AG20443 (cell line): Measurements from ENCODE around the gene FGFR4.

ENCODE experiments used
- DNase-seq: peaks from one replicate; pipeline ENCODE4 v3.0.0; 2012; ENCODE audit warnings: low spot score, mixed read lengths

The FGFR4 gene

DNA sequence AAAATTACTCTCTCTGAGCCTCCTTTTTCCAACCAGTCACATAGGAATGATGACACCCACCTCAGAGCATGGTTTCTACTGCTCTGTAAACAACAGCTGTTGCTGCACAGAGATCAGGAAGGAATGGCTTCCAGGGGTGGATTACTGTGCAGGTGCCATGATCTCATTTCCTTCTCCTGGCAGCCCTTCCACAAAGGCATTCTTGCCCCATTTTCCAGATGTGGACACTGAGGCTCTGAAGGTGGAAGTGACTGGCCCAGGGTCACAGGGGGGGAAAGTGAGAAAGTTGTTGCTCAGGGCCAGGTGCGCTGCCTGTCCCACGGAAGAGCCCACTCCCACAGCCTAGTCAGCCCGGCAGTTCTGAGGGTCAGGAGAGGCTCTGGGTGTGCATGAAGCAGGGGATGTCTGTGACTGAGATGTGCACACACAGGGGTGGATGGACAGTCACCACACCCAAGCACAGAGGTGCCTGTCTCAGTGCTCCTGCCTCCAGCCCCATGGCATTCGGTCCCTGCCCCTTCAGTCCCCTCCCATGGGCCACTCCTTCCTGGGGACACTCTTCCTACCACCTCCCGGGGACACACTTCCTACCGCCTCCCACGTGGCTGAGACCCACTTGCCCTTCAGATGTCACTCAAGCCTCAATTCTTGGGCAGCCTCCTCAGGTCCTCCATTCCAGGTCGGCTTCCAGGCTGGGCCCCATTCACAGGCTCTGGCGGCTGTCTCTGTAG is 17.0 kb downstream of the FGFR4 start:
- no peak for DNase-seq

DNA sequence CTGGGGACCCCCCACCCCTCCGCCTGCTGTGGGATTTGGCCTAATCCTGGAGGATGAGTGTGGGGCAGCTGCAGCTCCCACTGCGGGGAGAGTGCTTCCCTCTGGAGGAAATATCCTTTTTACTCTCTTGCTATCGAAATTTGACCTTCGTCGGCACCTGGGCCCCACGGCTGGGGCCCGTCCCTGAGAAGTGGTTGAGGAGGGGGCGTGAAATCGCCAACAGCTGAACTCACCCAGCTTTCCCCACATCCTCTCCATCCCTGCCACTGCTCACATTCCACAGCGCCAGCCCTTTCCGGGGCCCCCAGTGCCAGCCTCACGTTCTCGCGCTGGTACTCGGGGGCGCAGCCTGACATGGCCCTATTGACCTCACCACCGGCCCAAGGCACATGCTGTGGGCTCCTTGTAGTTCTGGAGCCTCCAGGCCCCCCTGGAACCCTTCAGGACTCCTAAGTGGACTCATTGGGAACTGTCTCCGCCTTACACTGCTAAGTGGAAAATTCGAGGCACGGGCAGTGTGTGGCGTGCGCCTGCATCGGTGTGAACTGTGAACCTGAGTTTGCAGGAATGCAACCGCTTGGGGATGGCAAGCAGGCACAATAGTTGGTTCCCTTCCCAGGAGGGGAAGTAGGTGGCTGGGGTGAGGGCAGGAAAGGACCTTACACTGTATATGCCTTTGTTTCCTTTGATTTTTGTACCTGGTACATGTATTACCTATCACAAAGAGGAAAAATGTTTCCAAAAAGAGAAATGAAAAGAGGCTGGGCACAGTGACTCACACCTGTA is 19.2 kb downstream of the FGFR4 start:
- DNase-seq: no peak

DNA sequence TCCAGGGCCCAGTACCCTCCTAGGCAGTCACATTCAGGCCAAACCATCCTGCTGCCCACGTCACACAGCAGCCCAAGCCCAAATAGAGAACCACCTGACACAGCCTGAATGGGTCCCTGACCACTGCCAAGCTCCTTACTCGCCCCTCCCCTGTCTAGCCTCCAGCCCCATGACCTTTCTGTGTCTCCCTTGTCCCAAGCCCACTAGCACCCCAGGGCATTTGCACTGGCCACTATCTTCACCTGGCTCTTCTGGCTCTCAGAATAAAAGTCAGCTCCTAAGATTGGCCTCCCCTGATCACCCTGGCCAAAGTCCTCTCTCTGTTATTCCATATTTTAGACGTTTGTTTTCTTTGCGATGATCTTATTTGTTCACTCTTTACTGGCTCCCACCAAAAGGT is 20.4 kb downstream of the FGFR4 start:
- DNase-seq: no peak

DNA sequence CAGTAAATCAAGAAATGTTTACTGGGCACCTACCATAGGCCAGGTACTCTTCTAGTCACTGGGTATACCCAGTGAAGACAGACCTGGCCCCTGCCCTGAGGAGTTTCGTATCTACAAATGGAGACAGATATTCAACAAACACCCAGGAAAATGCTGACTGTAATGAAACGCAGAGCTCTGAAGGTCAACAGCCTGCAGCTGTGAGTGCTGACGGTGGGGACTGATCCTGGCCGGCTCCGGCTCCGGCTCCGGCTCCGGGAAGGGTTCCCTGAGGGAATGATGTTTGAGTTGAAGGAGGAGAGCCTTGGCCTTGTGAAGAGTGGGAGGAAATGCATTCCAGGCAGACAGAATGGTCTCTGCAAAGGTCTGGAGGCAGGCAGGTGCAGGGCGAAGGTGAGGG is 23.1 kb downstream of the FGFR4 start:
- DNase-seq: no peak

DNA sequence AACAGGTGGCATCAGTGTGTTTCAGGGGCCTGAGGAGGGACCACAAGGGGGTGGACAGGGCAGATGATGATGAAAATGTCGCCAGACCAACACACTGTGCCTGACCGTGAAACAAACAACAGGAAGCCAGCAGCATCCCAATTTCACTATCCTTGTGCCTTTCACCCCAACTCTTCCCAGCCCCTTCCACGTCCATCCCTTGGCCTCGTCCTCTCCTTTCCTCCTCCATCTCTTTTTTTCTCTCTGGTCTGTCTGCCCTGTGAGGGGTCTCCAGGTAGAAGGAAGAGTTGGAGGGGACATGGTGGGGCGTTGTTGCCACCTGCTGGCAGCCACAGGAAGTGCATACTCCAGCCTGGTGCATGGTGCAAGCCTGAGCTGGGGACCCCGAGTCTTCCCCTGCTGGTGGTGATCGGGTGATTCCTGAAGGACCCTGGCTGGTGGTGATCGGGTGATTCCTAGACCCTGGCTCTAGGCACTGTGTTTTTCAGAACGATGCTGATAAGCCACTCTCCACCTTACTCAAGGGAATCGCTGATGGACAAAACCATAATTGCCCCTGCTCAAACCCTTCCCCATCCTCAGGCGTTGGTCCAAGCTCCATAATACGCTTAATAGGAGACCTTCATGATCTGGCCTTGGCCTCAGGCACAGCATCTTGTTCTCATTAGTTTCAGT is 25.1 kb downstream of the FGFR4 start:
- DNase-seq: peak; percentile 75

DNA sequence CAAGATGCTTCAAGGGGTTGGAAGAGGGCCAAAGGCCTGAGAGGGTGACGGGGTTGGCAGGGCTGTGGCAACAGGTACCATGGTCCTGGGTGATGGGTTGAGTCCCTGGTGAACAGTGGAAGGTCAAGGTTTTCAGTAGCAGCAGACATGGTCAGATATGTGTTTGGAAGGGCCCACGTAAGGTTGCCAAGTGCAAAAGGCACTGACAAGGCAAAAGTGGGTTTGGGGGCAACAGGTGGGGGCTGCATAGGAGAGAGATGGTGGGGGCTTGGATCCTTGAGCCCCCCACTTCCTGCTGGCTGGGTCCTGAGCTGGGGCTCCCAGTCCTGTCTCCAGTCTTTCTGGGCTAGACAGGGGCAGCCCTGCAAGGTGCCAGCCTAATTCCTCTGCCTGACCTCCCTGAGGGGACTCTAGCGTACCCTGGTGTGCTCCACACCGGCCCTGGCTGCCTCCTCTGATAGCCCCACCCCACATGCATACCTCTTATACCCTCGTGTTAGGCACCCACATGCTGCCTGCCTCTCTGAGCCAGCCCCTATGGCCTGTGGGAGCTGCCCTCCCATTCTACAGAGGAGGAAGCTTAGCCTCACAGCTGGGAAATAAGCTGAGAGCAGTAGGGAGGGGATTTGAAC is 26.0 kb downstream of the FGFR4 start:
- no peak for DNase-seq

DNA sequence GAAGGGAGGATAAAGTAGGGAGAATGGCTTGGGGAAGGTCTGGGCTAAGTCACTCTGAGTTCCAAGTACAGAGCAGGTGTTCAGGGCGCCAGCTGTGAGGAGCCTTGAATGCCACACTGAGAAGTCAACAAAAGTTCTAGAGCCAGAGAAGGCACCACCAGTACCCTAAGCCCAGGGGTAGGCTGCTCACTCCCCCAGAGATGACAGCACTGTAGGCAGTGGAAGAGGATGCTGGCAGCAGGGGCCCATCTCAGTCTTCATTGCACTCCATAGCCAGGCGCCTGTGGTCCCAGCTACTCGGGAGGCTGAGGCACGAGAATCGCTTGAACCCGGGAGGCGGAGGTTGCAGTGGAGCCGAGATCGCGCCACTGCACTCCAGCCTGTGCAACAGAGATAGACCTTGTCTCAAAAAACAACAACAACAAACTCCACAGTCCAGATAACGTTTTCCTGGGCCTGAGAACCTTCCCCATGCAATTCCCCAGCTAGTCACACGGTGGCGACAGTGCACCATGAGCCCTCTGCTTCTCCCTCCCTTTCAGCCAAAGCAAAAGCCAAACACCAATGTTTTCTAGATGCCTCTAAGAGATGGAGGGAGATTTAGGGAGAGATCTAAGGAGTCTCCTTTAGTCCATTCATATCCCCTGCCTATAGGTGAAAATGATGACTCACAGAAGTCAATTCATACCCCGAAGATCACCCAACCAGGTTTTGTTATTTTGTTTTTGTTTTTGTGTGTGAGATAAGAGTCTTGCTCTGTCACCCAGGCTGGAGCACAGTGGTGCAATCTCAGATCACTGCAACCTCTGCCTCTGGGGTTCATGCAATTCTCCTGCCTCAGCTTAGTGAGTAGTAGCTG is 27.1 kb downstream of the FGFR4 start:
- DNase-seq: peak; percentile 90

DNA sequence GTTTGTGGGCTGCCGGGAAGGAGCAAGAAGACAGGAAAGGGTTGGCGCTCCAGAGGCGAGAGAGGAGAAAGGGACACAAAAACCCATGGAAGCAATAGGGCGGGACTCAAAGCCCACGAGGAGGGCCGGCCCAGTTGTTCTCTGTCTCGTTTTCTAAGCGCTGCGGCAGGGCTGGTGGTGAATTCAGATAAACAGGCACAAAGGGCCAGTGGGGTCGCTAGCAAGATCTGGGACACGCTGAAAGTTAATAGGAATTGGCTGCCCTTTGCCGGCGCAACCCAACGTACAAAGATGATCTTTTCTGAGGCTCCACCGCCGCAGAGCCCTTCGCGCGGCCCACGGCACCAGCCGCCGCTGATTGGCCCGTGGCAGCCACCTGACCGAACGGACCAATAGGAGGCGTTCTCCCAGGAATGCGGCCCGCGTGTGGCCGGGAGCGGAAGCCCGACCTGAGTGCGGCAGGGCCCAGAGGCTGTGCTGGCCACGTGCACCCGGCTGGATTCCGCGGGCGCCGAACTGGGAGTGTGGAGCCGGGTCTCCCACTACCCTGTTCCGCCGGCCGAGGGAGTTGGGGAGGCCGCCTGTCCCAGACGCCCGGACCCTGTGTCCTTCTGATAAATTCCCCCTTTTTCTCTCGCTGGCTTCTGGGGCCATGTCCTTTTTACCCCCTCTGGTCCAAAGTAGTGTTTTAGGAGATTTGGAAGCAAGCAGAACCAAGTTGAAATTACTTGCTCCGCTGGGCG is 30.1 kb downstream of the FGFR4 start:
- peak; percentile 97 for DNase-seq

DNA sequence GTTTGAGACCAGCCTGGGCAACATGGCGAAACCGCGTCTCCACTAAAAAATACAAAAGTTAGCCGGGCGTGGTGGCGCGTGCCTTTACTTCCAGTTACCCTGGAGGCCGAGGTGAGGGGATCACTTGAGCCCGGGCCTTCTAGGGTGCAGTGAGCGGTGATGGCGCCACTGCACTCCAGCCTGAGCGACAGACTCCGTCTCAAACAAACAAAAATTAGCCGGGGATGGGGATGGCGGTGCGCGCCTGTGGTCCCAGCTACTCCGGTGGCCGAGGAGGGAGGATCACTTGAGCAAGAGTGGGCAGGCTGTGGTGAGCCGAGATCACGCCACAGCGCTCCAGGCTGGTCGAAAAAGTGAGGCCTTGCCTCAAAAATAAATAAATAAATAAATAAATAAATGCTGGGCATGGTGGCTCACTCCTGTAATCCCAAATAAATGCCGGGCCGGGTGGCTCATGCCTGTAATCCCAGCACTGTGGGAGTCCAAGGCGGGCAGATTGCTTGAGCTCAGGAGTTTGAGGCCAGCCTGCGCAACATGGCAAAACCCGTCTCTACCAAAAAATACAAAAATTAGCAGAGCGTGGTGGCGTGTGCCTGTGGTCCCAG is 30.8 kb downstream of the FGFR4 start:
- no peak for DNase-seq

DNA sequence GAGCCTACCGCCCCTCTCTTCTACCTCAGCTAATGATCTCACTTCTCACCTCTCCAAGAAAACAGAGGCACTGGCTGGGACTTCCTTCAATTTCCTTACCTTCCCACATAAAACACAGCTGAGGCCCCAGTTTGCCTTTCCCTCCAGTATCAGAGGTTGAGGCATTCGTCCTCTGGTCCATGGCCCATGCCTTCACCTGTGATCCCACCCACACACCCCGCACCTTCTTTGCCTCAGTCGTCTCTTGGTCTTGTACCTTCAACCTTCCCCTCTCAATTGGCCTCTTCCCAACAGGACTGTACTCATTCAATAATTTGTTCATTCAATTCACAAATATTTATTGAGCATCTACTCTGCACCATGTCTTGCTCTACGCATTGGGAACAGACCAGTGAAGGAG is 35.9 kb downstream of the FGFR4 start:
- DNase-seq: no peak

DNA sequence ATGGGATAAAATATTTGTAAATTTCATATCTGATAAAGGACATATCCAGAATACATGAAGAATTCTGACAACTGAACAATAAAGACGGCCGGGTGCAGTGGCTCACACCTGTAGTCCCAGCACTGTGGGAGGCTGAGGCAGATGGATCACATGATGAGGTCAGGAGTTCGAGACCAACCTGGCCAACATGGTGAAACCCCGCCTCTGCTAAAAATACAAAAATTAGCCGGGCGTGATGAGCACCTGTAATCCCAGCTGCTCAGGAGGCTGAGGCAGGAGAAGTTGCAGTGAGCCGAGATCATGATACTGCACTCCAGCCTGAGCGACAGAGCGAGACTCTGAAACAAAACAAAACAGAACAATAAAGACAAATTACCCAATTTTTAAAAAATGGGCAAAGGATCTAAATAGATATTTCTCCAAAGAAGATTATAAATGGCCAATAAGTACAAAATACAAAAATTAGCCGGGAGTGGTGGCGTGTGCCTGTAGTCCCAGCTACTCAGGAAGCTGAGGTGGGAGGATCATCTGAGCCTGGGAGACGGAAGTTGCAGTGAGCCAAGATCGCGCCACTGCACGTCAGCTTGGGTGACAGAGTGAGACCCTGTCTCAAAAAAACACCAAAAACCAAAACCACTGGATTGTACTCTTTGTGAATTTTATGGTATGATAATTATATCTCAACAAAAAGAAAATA is 37.2 kb downstream of the FGFR4 start:
- no peak for DNase-seq

DNA sequence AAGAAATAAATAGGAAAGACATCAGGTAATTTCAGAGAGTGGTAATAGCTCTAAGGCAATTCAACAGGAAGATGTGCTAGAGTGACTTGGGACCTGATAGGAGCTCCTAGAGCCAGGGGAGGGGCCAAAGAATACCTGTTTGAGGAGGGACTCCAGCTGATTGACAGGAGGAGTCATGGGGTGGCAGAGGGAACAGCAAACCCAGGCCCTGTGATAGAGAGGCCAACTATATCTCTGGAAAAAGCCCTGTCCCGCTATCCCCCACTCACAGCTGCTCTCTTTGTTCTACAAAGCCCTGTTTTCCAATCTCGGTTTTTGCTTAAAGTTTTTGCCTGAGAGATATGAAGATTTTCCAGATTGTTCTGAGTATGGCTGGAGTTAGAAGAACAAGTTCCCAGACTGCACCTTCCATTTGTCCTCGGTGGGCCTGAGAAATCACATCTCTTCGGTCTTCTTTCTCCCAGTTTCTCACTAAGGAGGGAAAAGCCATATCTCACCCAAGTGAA is 37.8 kb downstream of the FGFR4 start:
- DNase-seq: no peak

DNA sequence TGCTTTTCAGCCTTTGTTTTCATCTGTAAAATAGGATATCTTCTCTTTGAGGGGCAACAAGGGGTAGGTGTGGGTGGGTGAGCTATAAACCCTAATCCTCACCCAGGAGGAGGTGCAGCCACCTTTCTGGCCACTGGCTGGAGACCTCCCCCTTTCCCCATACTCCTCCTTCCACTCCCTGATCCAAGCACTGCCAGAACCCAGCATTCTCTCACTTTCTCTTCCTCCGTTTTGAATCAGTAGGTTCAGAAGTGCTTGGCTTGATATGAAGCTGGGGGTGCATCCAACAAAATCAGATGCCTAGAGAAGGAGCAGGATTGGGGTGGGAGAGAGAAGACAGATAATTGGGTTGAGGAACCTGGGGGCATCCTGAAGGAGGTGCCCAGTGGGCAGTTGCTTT is 40.1 kb downstream of the FGFR4 start:
- DNase-seq: no peak

DNA sequence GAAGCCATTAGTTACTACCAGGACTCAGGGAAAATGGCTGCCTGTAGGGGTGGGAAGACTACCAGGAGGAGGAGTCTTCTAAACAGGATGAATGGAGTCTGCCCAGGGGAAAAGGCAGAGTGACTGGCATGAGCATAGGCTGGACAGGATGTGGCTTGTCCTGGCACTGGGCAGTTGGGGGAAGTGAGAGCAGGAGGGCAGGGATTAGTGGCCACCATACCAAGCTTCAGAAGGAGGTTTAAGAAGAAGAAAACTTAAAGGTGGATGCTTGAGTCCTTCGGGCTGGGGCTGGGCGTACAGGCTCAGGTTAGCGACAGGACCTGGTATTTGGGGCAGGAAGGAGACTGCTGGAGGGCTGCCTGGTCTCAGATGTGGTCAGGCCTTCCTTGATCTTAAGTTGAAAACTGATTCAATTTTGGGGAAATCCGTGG is 41.9 kb downstream of the FGFR4 start:
- no peak for DNase-seq

DNA sequence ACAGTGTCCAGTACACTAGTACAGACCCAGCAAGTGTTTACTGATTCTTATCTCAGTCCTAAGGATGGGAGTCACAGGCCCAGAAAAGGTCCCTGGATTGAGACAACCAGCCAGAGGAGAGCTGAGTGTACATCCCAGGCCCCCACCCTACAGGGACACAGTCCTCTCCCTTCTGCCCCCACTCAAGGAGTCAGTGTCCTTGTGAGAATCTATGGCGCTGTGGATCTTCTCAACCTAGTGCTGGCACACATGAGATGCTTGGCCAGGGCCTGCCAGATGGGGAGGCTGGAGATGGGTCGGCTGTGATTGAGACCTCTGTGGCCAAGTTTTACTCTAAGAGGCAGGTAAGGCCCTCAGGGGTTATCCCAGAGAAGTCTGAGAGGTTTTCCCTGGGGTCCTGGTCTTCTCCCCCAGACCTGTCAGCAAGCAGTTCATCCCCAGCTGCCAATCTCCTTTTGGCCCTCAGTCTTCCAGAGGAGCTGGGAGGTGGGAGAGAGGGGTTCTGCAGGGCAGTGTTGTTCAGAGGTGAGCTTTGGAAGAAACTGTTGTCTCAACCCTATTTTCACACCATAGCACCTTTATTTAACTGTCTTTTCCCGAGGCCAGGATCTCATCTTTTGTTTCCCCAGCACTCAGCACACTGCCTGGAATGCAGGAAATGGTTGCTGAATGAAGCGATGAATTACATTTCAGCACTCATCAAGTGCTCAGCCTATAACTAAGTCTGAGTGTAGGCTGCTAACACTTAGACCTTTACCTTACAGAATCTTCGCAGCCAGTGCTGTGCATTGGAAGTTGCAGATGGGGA is 43.7 kb downstream of the FGFR4 start:
- DNase-seq: no peak

DNA sequence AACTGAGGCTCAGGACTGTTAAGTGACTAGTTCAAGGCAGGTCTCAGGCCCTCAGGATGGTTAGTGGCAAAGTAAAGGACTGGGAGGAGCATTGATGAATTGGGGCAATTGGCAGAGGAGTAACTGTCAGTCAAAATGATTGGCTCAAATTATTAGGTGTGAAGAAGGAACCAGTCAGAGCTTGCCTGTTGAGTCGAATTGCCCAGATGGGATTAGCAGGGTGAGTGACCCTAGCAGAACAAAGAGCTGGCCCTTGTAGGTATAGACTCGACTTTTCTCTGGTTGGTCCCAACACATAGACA is 44.3 kb downstream of the FGFR4 start:
- DNase-seq: no peak

DNA sequence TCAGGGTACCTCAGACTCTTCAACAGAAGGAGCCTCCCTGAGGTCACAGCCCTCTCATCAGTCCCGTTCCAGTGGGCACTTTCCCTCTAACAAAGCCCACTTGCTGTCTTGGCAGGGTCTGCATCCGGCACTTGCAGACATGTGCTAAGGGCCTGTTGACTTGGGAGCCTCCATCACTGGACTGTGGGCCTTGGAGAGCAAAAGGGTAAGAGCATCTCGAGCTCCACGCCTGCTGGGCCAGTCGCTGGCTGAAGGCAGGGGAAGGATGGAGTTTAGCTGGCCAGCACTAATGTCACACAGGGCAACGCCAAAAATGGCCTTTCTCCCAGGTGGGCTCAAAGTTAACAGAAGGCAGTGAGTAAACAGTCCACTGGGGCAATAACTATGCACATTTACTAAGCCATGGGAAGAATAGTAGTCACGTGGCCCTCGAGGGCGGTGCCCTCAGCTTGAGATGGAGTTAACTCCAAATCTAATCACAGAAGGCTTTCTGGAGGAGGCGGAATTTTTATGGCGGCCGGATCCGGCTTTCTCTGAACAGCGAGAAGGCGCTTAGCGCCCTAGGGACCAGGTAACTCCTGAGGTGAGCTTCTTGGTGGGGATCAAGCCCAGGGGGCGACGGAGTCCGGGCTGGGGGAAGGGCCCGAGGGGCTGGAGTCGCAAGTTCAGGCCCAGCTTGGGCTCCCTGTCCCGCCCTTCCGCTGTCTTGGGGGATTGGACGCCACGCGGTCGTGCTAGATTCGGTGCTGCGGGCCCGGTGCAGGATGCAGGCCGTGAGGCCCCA is 44.8 kb downstream of the FGFR4 start:
- DNase-seq: no peak
